Ovary (tissue), 3 donors: Measurements from ENCODE around the gene SYTL3.

Experiments
- CTCF ChIP-seq, 3 donors: fragments of 450-650 bp in 2 of 3; fragments of 200-600 bp in 1 of 3; IDR thresholded peaks; one replicate each; pipeline versions ENCODE4 v1.5.1 to v1.8.0; 2016 to 2022; ENCODE audit warnings: antibody characterized with exemption in 3 of 3, mild to moderate bottlenecking in 1 of 3
- EP300 ChIP-seq: sonication (generic); formaldehyde crosslinking; IDR thresholded peaks from one replicate; pipeline ENCODE4 v1.6.1; 2017; ENCODE audit warnings: antibody characterized with exemption
- POLR2A ChIP-seq: fragments of 450-650 bp; IDR thresholded peaks from one replicate; pipeline ENCODE4 v1.6.1; 2017; ENCODE audit warnings: antibody characterized with exemption, mild to moderate bottlenecking, moderate library complexity
- donor health status: DM: no; HTN: no; CAD: no.

DNA sequence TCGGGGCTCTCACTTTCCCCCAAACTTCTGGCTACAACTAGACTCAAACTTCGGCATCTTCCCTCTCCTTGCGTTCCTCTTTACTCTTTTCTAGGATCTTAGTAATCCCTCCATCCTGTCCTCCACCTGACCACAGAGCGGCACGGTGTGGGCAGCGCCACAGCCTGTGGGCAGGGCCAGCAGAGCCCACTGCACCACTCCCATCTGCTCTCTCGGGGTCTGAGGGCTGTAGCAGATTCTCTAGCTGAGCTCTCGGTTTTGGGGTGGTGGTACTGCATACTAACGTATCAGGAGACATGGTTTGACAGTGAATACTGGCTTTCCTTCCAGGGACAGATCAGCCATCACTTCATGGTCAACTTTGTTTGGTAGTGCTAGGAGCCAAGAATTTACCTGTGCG is 111.9 kb downstream of the SYTL3 start:
- TF ChIP-seq CTCF (IDR thresholded peaks at IDR 0.05): no peak
- TF ChIP-seq POLR2A: no peak
- TF ChIP-seq EP300: no peak
